Measurements from ENCODE around the gene C1QTNF2.

GRCh38 chr5:160384681-160385080 is 14.3 kb upstream of the C1QTNF2 start:
- TF ChIP-seq RFX5 (IDR thresholded peaks at IDR 0.05; ENCODE audit: low read depth, low read length): no peak
- no peak for TF ChIP-seq POLR2A (IDR thresholded peaks at IDR 0.05; ENCODE audit: low read depth, low read length)
- TF ChIP-seq, protein P1, sequence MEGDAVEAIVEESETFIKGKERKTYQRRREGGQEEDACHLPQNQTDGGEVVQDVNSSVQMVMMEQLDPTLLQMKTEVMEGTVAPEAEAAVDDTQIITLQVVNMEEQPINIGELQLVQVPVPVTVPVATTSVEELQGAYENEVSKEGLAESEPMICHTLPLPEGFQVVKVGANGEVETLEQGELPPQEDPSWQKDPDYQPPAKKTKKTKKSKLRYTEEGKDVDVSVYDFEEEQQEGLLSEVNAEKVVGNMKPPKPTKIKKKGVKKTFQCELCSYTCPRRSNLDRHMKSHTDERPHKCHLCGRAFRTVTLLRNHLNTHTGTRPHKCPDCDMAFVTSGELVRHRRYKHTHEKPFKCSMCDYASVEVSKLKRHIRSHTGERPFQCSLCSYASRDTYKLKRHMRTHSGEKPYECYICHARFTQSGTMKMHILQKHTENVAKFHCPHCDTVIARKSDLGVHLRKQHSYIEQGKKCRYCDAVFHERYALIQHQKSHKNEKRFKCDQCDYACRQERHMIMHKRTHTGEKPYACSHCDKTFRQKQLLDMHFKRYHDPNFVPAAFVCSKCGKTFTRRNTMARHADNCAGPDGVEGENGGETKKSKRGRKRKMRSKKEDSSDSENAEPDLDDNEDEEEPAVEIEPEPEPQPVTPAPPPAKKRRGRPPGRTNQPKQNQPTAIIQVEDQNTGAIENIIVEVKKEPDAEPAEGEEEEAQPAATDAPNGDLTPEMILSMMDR (conservative IDR thresholded peaks at IDR 0.05; ENCODE audit: low read depth, low read length): no peak
- TF ChIP-seq CEBPB (IDR thresholded peaks at IDR 0.05; ENCODE audit: low read depth, low read length): no peak
- TF ChIP-seq RAD21 (IDR thresholded peaks at IDR 0.05; ENCODE audit: low read length): no peak
- no peak for TF ChIP-seq MAZ (IDR thresholded peaks at IDR 0.05; ENCODE audit: borderline replicate concordance, low read depth, low read length)
